Tibial artery (tissue), 4 donors: Measurements from ENCODE around the gene PPEF1.

ENCODE experiments used
- DNase-seq, 2 donors: peaks; one replicate each; pipeline ENCODE4 v3.0.0-alpha.2; 2019
- H3K27ac ChIP-seq, 2 donors: fragments of 200-600 bp; sonication (generic) in 1 of 2; 1 replicate in 1 of 2; 2 replicates in 1 of 2; pipeline ENCODE4 v1.5.1; 2018 to 2019; ENCODE audit warnings: mild to moderate bottlenecking in 1 of 2
- H3K27me3 ChIP-seq, 2 donors: fragments of 200-600 bp; sonication (generic) in 1 of 2; one replicate each; pipeline versions ENCODE4 v1.5.1 to v1.6.0; 2016 to 2019
- H3K36me3 ChIP-seq, 3 donors: fragments of 200-600 bp; sonication (generic) in 2 of 3; one replicate each; pipeline ENCODE4 v1.5.1; 2016 to 2019; ENCODE audit warnings: mild to moderate bottlenecking in 2 of 3
- H3K4me1 ChIP-seq, 4 donors: fragments of 200-600 bp; sonication (generic) in 2 of 4; 1 replicate in 3 of 4; 2 replicates in 1 of 4; pipeline ENCODE4 v1.5.1; 2016 to 2019
- H3K4me3 ChIP-seq, 2 donors: fragments of 200-600 bp; sonication (generic) in 1 of 2; 1 replicate in 1 of 2; 2 replicates in 1 of 2; pipeline ENCODE4 v1.5.1; 2018 to 2019; ENCODE audit warnings: mild to moderate bottlenecking in 2 of 2
- H3K9me3 ChIP-seq, 3 donors: fragments of 200-600 bp; sonication (generic) in 1 of 3; one replicate each; pipeline ENCODE4 v1.5.1; 2016 to 2019
- intact Hi-C: fragments of 100-400 bp; cut with DNase I; formaldehyde crosslinking; loops from one replicate; pipeline ENCODE4 v1.15.0; 2023; ENCODE audit warnings: low total_unique reads
- TF ChIP-seq, protein P1 (sequence below), 2 experiments: fragments of 200-600 bp in 1 of 2; fragments of 450-650 bp in 1 of 2; IDR thresholded peaks; one replicate each; pipeline ENCODE4 v1.5.1; 2017 to 2019; ENCODE audit warnings: antibody characterized with exemption in 2 of 2, mild to moderate bottlenecking in 1 of 2, moderate library complexity in 1 of 2

The PPEF1 gene, protein sequence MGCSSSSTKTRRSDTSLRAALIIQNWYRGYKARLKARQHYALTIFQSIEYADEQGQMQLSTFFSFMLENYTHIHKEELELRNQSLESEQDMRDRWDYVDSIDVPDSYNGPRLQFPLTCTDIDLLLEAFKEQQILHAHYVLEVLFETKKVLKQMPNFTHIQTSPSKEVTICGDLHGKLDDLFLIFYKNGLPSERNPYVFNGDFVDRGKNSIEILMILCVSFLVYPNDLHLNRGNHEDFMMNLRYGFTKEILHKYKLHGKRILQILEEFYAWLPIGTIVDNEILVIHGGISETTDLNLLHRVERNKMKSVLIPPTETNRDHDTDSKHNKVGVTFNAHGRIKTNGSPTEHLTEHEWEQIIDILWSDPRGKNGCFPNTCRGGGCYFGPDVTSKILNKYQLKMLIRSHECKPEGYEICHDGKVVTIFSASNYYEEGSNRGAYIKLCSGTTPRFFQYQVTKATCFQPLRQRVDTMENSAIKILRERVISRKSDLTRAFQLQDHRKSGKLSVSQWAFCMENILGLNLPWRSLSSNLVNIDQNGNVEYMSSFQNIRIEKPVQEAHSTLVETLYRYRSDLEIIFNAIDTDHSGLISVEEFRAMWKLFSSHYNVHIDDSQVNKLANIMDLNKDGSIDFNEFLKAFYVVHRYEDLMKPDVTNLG

DNA sequence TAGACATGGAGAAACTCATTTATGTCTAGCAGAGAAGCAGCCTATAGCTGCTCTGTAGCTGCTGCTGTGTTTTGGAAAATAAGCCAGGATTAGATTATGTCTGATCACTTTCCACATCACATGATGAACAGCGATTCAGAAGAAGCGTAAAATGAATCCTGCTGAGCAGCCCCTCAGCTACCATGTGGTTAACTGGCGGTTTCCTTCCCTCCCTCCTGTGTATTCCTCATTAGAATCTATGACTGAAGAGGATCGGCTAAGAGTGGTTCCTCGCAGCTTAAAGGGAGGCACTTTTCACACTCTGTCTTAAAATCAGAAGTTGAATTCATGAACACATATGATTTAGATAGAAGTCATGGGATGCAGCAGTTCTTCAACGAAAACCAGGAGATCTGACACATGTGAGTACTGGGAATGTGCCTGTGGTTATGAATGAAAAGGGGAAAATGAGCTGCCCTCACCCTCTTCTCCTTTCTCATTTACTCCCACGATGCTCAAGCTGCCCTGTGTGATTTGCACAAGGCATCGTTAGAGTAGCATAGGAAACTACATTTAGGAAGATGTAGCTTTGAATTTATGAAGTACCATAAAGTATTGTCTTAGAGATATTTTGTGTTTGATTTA is at the start of gene PPEF1:
TSS of gene PPEF1 (plus strand) at position 220 of the 624 bp plus-strand sequence. CDS start at position 356, 136 bp downstream.
- TF ChIP-seq, protein P1, sequence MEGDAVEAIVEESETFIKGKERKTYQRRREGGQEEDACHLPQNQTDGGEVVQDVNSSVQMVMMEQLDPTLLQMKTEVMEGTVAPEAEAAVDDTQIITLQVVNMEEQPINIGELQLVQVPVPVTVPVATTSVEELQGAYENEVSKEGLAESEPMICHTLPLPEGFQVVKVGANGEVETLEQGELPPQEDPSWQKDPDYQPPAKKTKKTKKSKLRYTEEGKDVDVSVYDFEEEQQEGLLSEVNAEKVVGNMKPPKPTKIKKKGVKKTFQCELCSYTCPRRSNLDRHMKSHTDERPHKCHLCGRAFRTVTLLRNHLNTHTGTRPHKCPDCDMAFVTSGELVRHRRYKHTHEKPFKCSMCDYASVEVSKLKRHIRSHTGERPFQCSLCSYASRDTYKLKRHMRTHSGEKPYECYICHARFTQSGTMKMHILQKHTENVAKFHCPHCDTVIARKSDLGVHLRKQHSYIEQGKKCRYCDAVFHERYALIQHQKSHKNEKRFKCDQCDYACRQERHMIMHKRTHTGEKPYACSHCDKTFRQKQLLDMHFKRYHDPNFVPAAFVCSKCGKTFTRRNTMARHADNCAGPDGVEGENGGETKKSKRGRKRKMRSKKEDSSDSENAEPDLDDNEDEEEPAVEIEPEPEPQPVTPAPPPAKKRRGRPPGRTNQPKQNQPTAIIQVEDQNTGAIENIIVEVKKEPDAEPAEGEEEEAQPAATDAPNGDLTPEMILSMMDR (IDR thresholded peaks at IDR 0.05), result no peak
- H3K9me3 ChIP-seq, result peaks cover 0 to 9% (median 6%) of the 10 kb centered on the region in 3 donors
- H3K27ac ChIP-seq, result no peak within 1 kb of the TSS
- intact Hi-C loops, result no loop called here
- no peak within 1 kb of the TSS for H3K4me3 ChIP-seq
- H3K27me3 ChIP-seq, result no peaks in the 10 kb centered on the region
- no peaks in the 10 kb centered on the region for H3K36me3 ChIP-seq
- peaks cover 0 to 5% (median 0%) of the 10 kb centered on the region in 4 donors for H3K4me1 ChIP-seq
- no peak for DNase-seq

DNA sequence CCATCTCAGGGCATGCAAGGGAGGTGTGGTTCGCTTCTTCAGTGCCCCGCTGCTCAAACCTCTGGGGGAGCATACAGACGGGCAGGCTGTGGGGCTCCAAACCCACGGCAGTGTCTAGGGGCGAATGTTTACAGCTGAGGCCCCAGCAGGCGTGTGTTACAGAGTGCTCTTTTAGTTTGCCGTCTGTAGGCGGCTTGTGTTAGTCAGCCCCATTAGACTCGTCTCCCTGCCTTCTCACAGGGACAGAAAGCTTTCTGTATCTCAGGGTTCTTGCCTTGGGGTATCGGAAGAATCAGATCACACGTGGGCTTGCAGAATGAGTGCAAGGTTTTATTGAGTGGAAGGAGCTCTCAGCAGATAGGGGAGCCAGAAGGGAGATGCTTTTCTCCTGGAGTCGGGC is 46.2 kb upstream of the PPEF1 start:
- no peak overlapping the region for H3K27ac ChIP-seq
- TF ChIP-seq, protein P1 (IDR thresholded peaks at IDR 0.05), result no peak

DNA sequence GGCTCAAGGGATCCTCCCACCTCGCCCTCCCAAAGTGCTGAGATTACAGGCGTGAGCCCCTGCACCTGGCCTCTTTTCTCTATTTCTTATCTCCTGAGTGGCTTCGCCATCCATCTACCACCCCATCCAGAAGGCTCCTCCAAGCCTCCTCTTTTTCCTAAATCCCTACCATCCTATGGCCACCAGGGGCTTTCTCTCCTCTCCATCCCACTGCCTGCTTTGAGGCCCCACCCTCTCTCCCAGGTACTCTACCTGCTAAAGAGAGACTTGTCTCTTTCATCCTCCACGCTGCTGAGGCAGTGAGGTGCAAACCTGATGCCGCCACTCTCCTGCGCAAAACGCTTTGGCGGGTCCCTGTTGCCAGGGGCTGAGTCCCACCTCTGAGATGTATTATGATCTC is 42.5 kb upstream of the PPEF1 start:
- intact Hi-C loops, result no loop called here

More for the DNA sequence above, 46.2 kb upstream of the PPEF1 start:
- Histone ChIP-seq H3K27me3 (no peaks in the 10 kb centered on the region), H3K9me3 (no peaks in the 10 kb centered on the region), H3K36me3 (no peaks in the 10 kb centered on the region), H3K4me3 (no peak overlapping the region), H3K4me1 (no peaks in the 10 kb centered on the region)
- DNase-seq, result no peak
- intact Hi-C loops, result no loop called here

DNA sequence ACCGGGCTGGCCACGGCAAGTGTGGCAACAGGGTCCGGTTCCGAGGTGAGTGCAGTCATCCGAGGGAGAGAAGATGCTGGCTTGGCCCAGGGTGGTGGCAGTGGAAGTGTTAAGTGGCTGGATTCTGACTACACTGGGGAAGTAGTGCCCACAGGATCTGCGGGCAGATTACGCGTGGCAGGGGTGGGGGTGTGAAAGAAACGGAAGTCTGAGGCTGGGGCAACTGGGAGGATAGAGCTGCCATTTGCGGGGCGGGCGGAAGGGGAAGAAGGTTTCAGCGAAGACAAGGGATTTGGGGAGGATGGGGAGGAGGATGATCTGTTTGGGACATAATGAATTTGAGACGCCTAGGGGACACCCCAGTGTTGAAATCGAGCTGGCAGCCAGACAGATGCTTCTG is 40.8 kb upstream of the PPEF1 start:
- H3K27me3 ChIP-seq, result no peaks in the 10 kb centered on the region
- no peak overlapping the region for H3K4me3 ChIP-seq
- no peaks in the 10 kb centered on the region for H3K4me1 ChIP-seq
- no peak overlapping the region for H3K27ac ChIP-seq
- TF ChIP-seq, protein P1 (IDR thresholded peaks at IDR 0.05), result no peak
- DNase-seq, result no peak
- no peaks in the 10 kb centered on the region for H3K9me3 ChIP-seq
- intact Hi-C loops, result no loop called here
- no peaks in the 10 kb centered on the region for H3K36me3 ChIP-seq

More for the DNA sequence above, 42.5 kb upstream of the PPEF1 start:
- H3K4me3 ChIP-seq, result no peak overlapping the region
- no peaks in the 10 kb centered on the region for H3K9me3 ChIP-seq
- no peak for DNase-seq
- TF ChIP-seq, protein P1 (IDR thresholded peaks at IDR 0.05), result no peak
- no peak overlapping the region for H3K27ac ChIP-seq
- H3K27me3 ChIP-seq, result no peaks in the 10 kb centered on the region
- H3K36me3 ChIP-seq, result no peaks in the 10 kb centered on the region
- H3K4me1 ChIP-seq, result no peaks in the 10 kb centered on the region

DNA sequence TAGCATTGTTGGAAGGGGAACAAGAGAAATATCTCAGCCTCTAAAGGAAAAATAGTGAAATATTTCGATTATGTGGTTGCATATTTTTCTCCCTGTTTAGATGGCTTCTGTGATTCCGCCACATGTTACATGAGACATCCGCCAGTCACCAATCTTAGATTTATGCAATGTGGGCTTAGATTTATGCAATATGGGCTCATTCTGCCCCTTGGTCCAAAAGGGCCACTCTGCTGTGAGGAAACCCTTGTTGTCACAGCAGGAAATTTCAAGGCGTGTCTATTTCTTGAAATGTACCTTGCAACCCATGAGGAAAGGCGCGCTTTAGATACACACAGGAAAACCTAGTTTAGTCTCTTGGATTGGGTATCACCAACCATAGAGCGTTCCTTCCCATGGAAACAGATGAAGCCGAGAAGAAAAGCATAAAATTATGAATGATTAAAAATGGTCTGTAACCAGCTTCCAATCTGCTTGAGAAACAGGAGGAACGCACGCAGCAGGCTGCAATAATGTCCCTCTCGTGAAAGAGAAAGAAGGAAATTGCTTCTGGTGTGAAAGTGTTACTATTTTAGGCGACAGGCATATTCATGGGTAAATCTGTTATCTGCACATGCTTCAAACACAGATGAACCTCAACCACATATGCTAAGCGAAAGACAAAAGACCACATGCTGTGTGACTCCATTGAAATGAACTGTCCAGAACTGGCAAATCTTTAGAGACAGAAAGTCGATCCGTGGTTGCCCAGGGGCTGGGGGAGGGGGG is 39.2 kb upstream of the PPEF1 start:
- no peaks in the 10 kb centered on the region for H3K36me3 ChIP-seq
- no peak overlapping the region for H3K4me3 ChIP-seq
- intact Hi-C loops, result no loop called here
- DNase-seq, result no peak
- H3K4me1 ChIP-seq, result no peaks in the 10 kb centered on the region
- H3K27ac ChIP-seq, result no peak overlapping the region
- TF ChIP-seq, protein P1 (IDR thresholded peaks at IDR 0.05), result no peak
- H3K9me3 ChIP-seq, result no peaks in the 10 kb centered on the region
- no peaks in the 10 kb centered on the region for H3K27me3 ChIP-seq
